VCaP (cell line): ENCODE results near the gene TBCEL.
A peak's percentile ranks its signal among the peaks of the same experiment; 100 is the strongest.

Source experiments
- H3K27ac ChIP-seq: fragments of 450-650 bp; 2 replicates; pipeline ENCODE4 v1.5.1; 2017
- CTCF ChIP-seq: fragments of 450-650 bp; conservative IDR thresholded peaks from 2 replicates; pipeline ENCODE4 v1.5.1; 2017; ENCODE audit warnings: mild to moderate bottlenecking, moderate library complexity

Gene TBCEL

GRCh38 chr11:121067453-121067852 is 43.6 kb downstream of the TBCEL start:
- H3K27ac ChIP-seq = peak overlapping the region; percentile 52
- no peak for TF ChIP-seq CTCF

GRCh38 chr11:121067962-121068647 is 44.2 kb downstream of the TBCEL start:
- TF ChIP-seq CTCF = no peak

GRCh38 chr11:121068787-121069186 is 44.9 kb downstream of the TBCEL start:
- no peak overlapping the region; the same call in 1 of the 2 replicates for H3K27ac ChIP-seq
- no peak for TF ChIP-seq CTCF

More at GRCh38 chr11:121067962-121068647, 44.2 kb downstream of the TBCEL start:
- peak overlapping the region; percentile 52 for H3K27ac ChIP-seq

- peak overlapping the region; percentile 51 for H3K27ac ChIP-seq
These were observed 47.3 kb downstream of the TBCEL start for GRCh38 chr11:121070951-121071845.

GRCh38 chr11:121071846-121072450 is 48.0 kb downstream of the TBCEL start:
- no peak for TF ChIP-seq CTCF
- peak overlapping the region; percentile 51 for H3K27ac ChIP-seq

More at GRCh38 chr11:121070951-121071845, 47.3 kb downstream of the TBCEL start:
- no peak for TF ChIP-seq CTCF

GRCh38 chr11:121081321-121081720 is 57.4 kb downstream of the TBCEL start:
- TF ChIP-seq CTCF = no peak
- no peak overlapping the region for H3K27ac ChIP-seq

- no peak overlapping the region for H3K27ac ChIP-seq
- no peak for TF ChIP-seq CTCF
These were observed 58.3 kb downstream of the TBCEL start for GRCh38 chr11:121082219-121082618.
